Calu3 (cell line): ENCODE results near the gene GTF2IRD1. TPM values are rescaled to one million over a fixed set of nuclear protein-coding genes. Genes with fewer than 3 reads are reported as not detected.
A peak's percentile ranks its signal among the peaks of the same experiment; 100 is the strongest.

Experiments
- BruUV-seq: library from RNA; stranded (reverse); fragments of 400-500 nt; replicated peaks from 2 replicates; lab custom pipeline; 2021; lab: Mats Ljungman, UMichigan
- CTCF ChIA-PET: fragments of 300-600 bp; sonication (Branson Sonifier 250); formaldehyde crosslinking; loops from one replicate; lab custom pipeline; 2022; ENCODE audit warnings: antibody characterized with exemption; lab: Charles Lee
- DNase-seq: peaks from one replicate; pipeline ENCODE4 v3.0.0; 2022
- H3K27ac Mint-ChIP-seq: one replicate; pipeline ENCODE4 v1.8.0; 2022; ENCODE audit warnings: mixed read lengths; ENCODE audit not compliant: unreplicated experiment
- H3K27me3 Mint-ChIP-seq: one replicate; pipeline ENCODE4 v1.8.0; 2022; ENCODE audit warnings: mixed read lengths; ENCODE audit not compliant: unreplicated experiment
- H3K36me3 Mint-ChIP-seq: one replicate; pipeline ENCODE4 v1.8.0; 2022; ENCODE audit warnings: mild to moderate bottlenecking, moderate library complexity, mixed read lengths; ENCODE audit not compliant: insufficient read depth, unreplicated experiment
- H3K4me1 Mint-ChIP-seq: one replicate; pipeline ENCODE4 v1.8.0; 2022; ENCODE audit warnings: mild to moderate bottlenecking, low read depth, mixed read lengths; ENCODE audit not compliant: unreplicated experiment
- H3K4me3 Mint-ChIP-seq: one replicate; pipeline ENCODE4 v1.8.0; 2022; ENCODE audit warnings: mild to moderate bottlenecking, low read depth, moderate library complexity, mixed read lengths; ENCODE audit not compliant: unreplicated experiment
- H3K9me3 Mint-ChIP-seq: one replicate; pipeline ENCODE4 v1.8.0; 2022; ENCODE audit warnings: low read depth, mixed read lengths; ENCODE audit not compliant: unreplicated experiment
- intact Hi-C: fragments of 100-400 bp; cut with micrococcal nuclease; formaldehyde crosslinking; loops from one replicate; pipeline ENCODE4 v1.10.0; 2022; ENCODE audit not compliant: unreplicated experiment
- total RNA-seq: library from RNA; stranded (reverse); gene quantifications from 2 replicates; pipeline ENCODE4 v1.2.3, GENCODE V29; 2022
- TF ChIP-seq, protein P1 (sequence below): fragments of 200-600 bp; IDR thresholded peaks from one replicate; pipeline ENCODE4 v1.8.0; 2022; ENCODE audit warnings: antibody characterized with exemption; ENCODE audit not compliant: unreplicated experiment

Gene GTF2IRD1
- total RNA-seq, 1 experiment from 2014 or later = 29.2 TPM

DNA sequence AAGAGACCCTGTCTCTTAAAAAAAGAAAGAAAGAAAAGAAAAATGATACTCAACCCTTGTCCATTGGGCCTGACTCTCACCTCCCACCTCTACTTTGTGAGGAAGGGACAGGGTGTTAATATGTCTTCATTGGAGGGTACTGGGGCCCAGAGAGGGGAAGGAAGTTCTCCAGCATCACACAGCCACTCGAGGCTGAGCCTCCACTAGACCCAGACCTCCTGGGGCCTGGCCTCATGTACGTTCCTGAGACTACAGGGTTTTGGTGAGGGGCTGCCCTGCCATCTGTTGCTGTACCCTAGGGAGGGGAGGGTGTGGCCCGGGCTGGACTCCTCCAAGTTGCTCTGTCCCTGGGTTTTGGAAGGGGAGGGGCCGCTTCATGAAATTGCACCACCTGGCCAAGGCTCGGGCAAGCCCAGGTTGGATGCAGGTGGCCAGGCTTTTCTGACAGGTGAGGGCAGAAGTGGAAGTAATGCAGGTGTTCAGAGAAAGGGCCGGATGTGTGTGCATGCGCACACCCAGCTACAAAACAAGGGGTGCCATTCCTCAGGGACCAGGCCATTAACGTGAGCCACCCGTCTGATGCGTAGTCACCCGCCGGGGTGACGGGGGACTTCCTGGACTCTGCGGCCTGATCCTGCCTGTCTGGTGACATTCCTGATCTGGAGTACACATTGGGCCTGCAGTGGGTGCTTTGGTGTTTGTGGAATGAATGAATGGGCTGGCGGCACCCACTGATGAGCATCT is 21.7 kb downstream of the GTF2IRD1 start:
- H3K4me3 Mint-ChIP-seq = peak overlapping the region; percentile 24
- CTCF ChIA-PET = no interaction called here
- H3K9me3 Mint-ChIP-seq = no peaks in the 10 kb centered on the region
- H3K36me3 Mint-ChIP-seq = peaks cover 34% of the 10 kb centered on the region
- peaks cover 36% of the 10 kb centered on the region for H3K4me1 Mint-ChIP-seq
- peak overlapping the region; percentile 88 for H3K27ac Mint-ChIP-seq
- DNase-seq = peak; percentile 81
- TF ChIP-seq, protein P1, sequence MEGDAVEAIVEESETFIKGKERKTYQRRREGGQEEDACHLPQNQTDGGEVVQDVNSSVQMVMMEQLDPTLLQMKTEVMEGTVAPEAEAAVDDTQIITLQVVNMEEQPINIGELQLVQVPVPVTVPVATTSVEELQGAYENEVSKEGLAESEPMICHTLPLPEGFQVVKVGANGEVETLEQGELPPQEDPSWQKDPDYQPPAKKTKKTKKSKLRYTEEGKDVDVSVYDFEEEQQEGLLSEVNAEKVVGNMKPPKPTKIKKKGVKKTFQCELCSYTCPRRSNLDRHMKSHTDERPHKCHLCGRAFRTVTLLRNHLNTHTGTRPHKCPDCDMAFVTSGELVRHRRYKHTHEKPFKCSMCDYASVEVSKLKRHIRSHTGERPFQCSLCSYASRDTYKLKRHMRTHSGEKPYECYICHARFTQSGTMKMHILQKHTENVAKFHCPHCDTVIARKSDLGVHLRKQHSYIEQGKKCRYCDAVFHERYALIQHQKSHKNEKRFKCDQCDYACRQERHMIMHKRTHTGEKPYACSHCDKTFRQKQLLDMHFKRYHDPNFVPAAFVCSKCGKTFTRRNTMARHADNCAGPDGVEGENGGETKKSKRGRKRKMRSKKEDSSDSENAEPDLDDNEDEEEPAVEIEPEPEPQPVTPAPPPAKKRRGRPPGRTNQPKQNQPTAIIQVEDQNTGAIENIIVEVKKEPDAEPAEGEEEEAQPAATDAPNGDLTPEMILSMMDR = no peak
- intact Hi-C loops = no loop called here
- no peaks in the 10 kb centered on the region for H3K27me3 Mint-ChIP-seq
- BruUV-seq = no TSS peak

DNA sequence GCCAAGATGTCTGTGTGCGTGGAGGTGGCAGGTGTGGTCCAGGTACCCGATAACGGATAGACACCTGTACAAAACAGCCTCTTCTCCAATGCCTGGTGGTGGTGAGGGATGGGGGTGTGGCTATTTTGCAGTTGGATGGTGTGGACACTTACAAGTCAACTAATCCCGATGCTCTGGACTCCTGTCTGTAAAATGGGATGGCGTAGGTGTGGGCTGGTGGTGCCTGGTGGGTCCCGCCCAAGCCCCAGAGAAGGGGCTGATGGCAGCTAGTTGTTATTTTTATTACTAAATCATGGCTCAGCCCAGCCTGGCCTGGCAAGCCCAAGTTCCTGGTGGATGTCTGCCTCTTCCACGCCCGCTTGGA is 22.3 kb downstream of the GTF2IRD1 start:
- Mint-ChIP-seq H3K27ac (peak overlapping the region; percentile 88), H3K36me3 (peaks cover 34% of the 10 kb centered on the region), H3K27me3 (no peaks in the 10 kb centered on the region), H3K4me1 (peaks cover 36% of the 10 kb centered on the region), H3K9me3 (no peaks in the 10 kb centered on the region), H3K4me3 (peak overlapping the region; percentile 24)
- no peak for DNase-seq
- TF ChIP-seq, protein P1 = no peak
- intact Hi-C loops = no loop called here
- CTCF ChIA-PET = no interaction called here
- BruUV-seq = no TSS peak

GRCh38 chr7:74476626-74477025 is 22.9 kb downstream of the GTF2IRD1 start:
- peak overlapping the region; percentile 13 for H3K4me3 Mint-ChIP-seq
- no TSS peak for BruUV-seq
- H3K27me3 Mint-ChIP-seq = no peaks in the 10 kb centered on the region
- CTCF ChIA-PET = interaction anchor here (0.6 kb wide), 2 partner anchors 96 to 370 kb away, joined by 3 to 4 read pairs; no protein-coding TSS in a partner anchor
- peaks cover 36% of the 10 kb centered on the region for H3K4me1 Mint-ChIP-seq
- TF ChIP-seq, protein P1 = no peak
- H3K27ac Mint-ChIP-seq = peak overlapping the region; percentile 90
- no peaks in the 10 kb centered on the region for H3K9me3 Mint-ChIP-seq
- peaks cover 34% of the 10 kb centered on the region for H3K36me3 Mint-ChIP-seq
- DNase-seq = no peak
- intact Hi-C loops = no loop called here

DNA sequence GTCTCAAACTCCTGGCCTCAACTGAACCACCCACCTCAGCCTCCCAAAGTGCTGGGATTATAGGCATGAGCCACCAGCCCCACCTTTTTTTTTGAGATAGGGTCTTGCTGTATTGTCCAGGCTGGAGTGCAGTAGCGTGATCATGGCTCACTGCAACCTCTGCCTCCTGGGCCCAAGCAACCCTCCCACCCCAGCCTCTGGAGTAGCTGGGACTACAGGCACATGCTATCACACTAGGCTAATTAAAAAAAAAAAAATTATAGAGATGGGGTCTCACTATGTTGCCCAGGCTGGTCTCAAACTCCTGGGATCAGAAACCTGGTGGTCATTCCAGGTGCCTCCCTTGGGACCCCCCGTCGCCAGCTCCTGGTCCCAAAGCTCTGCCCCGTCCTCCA is 25.0 kb downstream of the GTF2IRD1 start:
- intact Hi-C loops = no loop called here

More for the DNA sequence above, 25.0 kb downstream of the GTF2IRD1 start:
- CTCF ChIA-PET = interaction anchor here (0.6 to 1.2 kb wide), 2 partner anchors 13 to 157 kb away, joined by 4 to 6 read pairs; no protein-coding TSS in a partner anchor
- peak overlapping the region; percentile 67 for H3K27ac Mint-ChIP-seq
- TF ChIP-seq, protein P1 = no peak
- no peaks in the 10 kb centered on the region for H3K27me3 Mint-ChIP-seq
- BruUV-seq = no TSS peak
- peaks cover 29% of the 10 kb centered on the region for H3K36me3 Mint-ChIP-seq
- H3K4me3 Mint-ChIP-seq = peak overlapping the region; percentile 29
- H3K4me1 Mint-ChIP-seq = peaks cover 50% of the 10 kb centered on the region
- H3K9me3 Mint-ChIP-seq = no peaks in the 10 kb centered on the region
- DNase-seq = no peak
